DOHH2 (cell line): ENCODE results near the gene P2RY14.

Source experiments
- CTCF ChIP-seq: fragments of 200-600 bp; sonication (generic); IDR thresholded peaks from one replicate; pipeline ENCODE4 v1.5.1; 2014; ENCODE audit warnings: antibody characterized with exemption, mild to moderate bottlenecking, low read depth, low read length; ENCODE audit not compliant: poor library complexity, severe bottlenecking
- EZH2phosphoT487 ChIP-seq: fragments of 200-600 bp; sonication (generic); IDR thresholded peaks from 2 replicates; pipeline ENCODE4 v1.6.1; 2017; ENCODE audit warnings: borderline replicate concordance, mild to moderate bottlenecking, antibody characterized with exemption, low read length, moderate library complexity, mixed read lengths

GRCh38 chr3:151205482-151205881, 72.9 kb downstream of the P2RY14 start:
- TF ChIP-seq CTCF (no peak), EZH2phosphoT487 (no peak)
